Large intestine (tissue), 3 donors: ENCODE data around the gene GPR78. TPM values are rescaled to one million over a fixed set of nuclear protein-coding genes. Genes with fewer than 3 reads are reported as not detected.

Source experiments
- DNase-seq, 2 donors: peaks; one replicate each; pipeline versions ENCODE4 v3.0.0 to v3.0.0-alpha.2; 2013
- H3K27ac ChIP-seq: one replicate; pipeline ENCODE4 v1.5.1; 2013; ENCODE audit warnings: low read length
- H3K27me3 ChIP-seq: 2 replicates; pipeline ENCODE4 v1.6.1; 2013; ENCODE audit warnings: low read length; ENCODE audit not compliant: control insufficient read depth, insufficient read depth
- H3K36me3 ChIP-seq: 2 replicates; pipeline ENCODE4 v1.6.1; 2013; ENCODE audit warnings: low read length; ENCODE audit not compliant: control insufficient read depth, insufficient read depth
- H3K4me1 ChIP-seq: one replicate; pipeline ENCODE4 v1.6.1; 2013; ENCODE audit warnings: low read length; ENCODE audit not compliant: control insufficient read depth, insufficient read depth
- H3K4me3 ChIP-seq: one replicate; pipeline ENCODE4 v1.5.1; 2013; ENCODE audit warnings: low read length
- H3K9me3 ChIP-seq: one replicate; pipeline ENCODE4 v1.6.1; 2013; ENCODE audit warnings: mild to moderate bottlenecking, low read depth, low read length, moderate library complexity; ENCODE audit not compliant: control insufficient read depth
- WGBS: methylation state at CpG from one replicate; pipeline ENCODE4 v1.1.5; 2013; ENCODE audit warnings: low lambda C conversion rate; ENCODE audit not compliant: insufficient coverage; 5-methylcytosine and 5-hydroxymethylcytosine counted together
- polyA plus RNA-seq: library from polyadenylated mRNA; unstranded; fragments of 120-200 nt; gene quantifications from one replicate; pipeline ENCODE4 v1.2.1, GENCODE V29; 2013

Gene GPR78
- polyA plus RNA-seq, 1 donor: 0.09 TPM

GRCh38 chr4:8546766-8547107 lies 33.5 kb upstream of the GPR78 start:
- no peaks in the 10 kb centered on the region for H3K4me1 ChIP-seq
- WGBS: no CpG with 5 or more reads among the region's 8 CpGs

GRCh38 chr4:8547108-8547911 lies 32.9 kb upstream of the GPR78 start:
- Histone ChIP-seq H3K9me3 (peaks cover 3% of the 10 kb centered on the region), H3K27me3 (peaks cover 3% of the 10 kb centered on the region), H3K4me3 (no peak overlapping the region), H3K36me3 (no peaks in the 10 kb centered on the region), H3K27ac (no peak overlapping the region), H3K4me1 (no peaks in the 10 kb centered on the region)
- WGBS: 40% methylated on average over 1 of the region's 16 CpGs
- DNase-seq: peak in 1 of 2 donors; percentile 17

More at GRCh38 chr4:8546766-8547107, 33.5 kb upstream of the GPR78 start:
- no peak for DNase-seq
- Histone ChIP-seq H3K4me3 (no peak overlapping the region), H3K27me3 (peaks cover 3% of the 10 kb centered on the region), H3K36me3 (no peaks in the 10 kb centered on the region), H3K9me3 (peaks cover 3% of the 10 kb centered on the region), H3K27ac (no peak overlapping the region)

- H3K36me3 ChIP-seq: no peaks in the 10 kb centered on the region
- H3K27ac ChIP-seq: no peak overlapping the region
- WGBS: no CpG with 5 or more reads among the region's 16 CpGs
- H3K9me3 ChIP-seq: peaks cover 3% of the 10 kb centered on the region
- no peak for DNase-seq
- no peaks in the 10 kb centered on the region for H3K4me1 ChIP-seq
- no peak overlapping the region for H3K4me3 ChIP-seq
- peaks cover 3% of the 10 kb centered on the region for H3K27me3 ChIP-seq
Measured at GRCh38 chr4:8547912-8548730, 32.1 kb upstream of the GPR78 start.

- no CpG with 5 or more reads among the region's 14 CpGs for WGBS
- peaks cover 3% of the 10 kb centered on the region for H3K9me3 ChIP-seq
- H3K27ac ChIP-seq: no peak overlapping the region
- DNase-seq: no peak
- no peak overlapping the region for H3K4me3 ChIP-seq
- no peaks in the 10 kb centered on the region for H3K4me1 ChIP-seq
- no peaks in the 10 kb centered on the region for H3K36me3 ChIP-seq
- H3K27me3 ChIP-seq: peaks cover 3% of the 10 kb centered on the region
Measured at GRCh38 chr4:8548731-8549351, 31.4 kb upstream of the GPR78 start.

- no CpG with 5 or more reads among the region's 11 CpGs for WGBS
- Histone ChIP-seq H3K36me3 (no peaks in the 10 kb centered on the region), H3K4me1 (no peaks in the 10 kb centered on the region), H3K9me3 (peaks cover 3% of the 10 kb centered on the region), H3K27me3 (peaks cover 3% of the 10 kb centered on the region), H3K4me3 (no peak overlapping the region), H3K27ac (no peak overlapping the region)
- no peak for DNase-seq
Measured at GRCh38 chr4:8549352-8549931, 30.8 kb upstream of the GPR78 start.

GRCh38 chr4:8550691-8551090 lies 29.5 kb upstream of the GPR78 start:
- Histone ChIP-seq H3K4me1 (no peaks in the 10 kb centered on the region), H3K27me3 (no peaks in the 10 kb centered on the region), H3K36me3 (no peaks in the 10 kb centered on the region), H3K9me3 (peaks cover 3% of the 10 kb centered on the region), H3K27ac (no peak overlapping the region), H3K4me3 (no peak overlapping the region)
- WGBS: no CpG with 5 or more reads among the region's 9 CpGs
- DNase-seq: no peak

- Histone ChIP-seq H3K36me3 (no peaks in the 10 kb centered on the region), H3K4me1 (no peaks in the 10 kb centered on the region), H3K4me3 (no peak overlapping the region), H3K27me3 (no peaks in the 10 kb centered on the region), H3K27ac (no peak overlapping the region), H3K9me3 (peaks cover 3% of the 10 kb centered on the region)
- no peak for DNase-seq
- no CpG with 5 or more reads among the region's 4 CpGs for WGBS
Measured at GRCh38 chr4:8552024-8552423, 28.2 kb upstream of the GPR78 start.

- Histone ChIP-seq H3K9me3 (peaks cover 3% of the 10 kb centered on the region), H3K27ac (no peak overlapping the region), H3K4me3 (no peak overlapping the region), H3K36me3 (no peaks in the 10 kb centered on the region), H3K27me3 (no peaks in the 10 kb centered on the region), H3K4me1 (no peaks in the 10 kb centered on the region)
- WGBS: no CpG with 5 or more reads among the region's 8 CpGs
- no peak for DNase-seq
Measured at GRCh38 chr4:8552581-8553205, 27.5 kb upstream of the GPR78 start.

- Histone ChIP-seq H3K9me3 (peaks cover 3% of the 10 kb centered on the region), H3K27ac (no peak overlapping the region), H3K4me1 (no peaks in the 10 kb centered on the region), H3K4me3 (no peak overlapping the region), H3K27me3 (no peaks in the 10 kb centered on the region), H3K36me3 (no peaks in the 10 kb centered on the region)
- WGBS: no CpG with 5 or more reads among the region's 8 CpGs
- no peak for DNase-seq
Measured at GRCh38 chr4:8553216-8553615, 27.0 kb upstream of the GPR78 start.

- H3K36me3 ChIP-seq: no peaks in the 10 kb centered on the region
- no peak overlapping the region for H3K27ac ChIP-seq
- DNase-seq: no peak
- no peaks in the 10 kb centered on the region for H3K27me3 ChIP-seq
- no peaks in the 10 kb centered on the region for H3K4me1 ChIP-seq
- H3K4me3 ChIP-seq: no peak overlapping the region
- WGBS: no CpG with 5 or more reads among the region's 12 CpGs
- no peaks in the 10 kb centered on the region for H3K9me3 ChIP-seq
Measured at GRCh38 chr4:8553991-8554405, 26.2 kb upstream of the GPR78 start.
